GM19395 (cell line): ENCODE data around the gene ATG14.
"Not testable (repeated sequence)": the region's sequence is repeated elsewhere in the genome, so short reads cannot be mapped to it uniquely, and the experiment has no call there.

Experiments used
- ATAC-seq: cut with Tn5 transposase; IDR thresholded peaks from one replicate; pipeline ENCODE4 v1.9.1; 2021; ENCODE audit warnings: mild to moderate bottlenecking, moderate library complexity; ENCODE audit not compliant: unreplicated experiment

Gene ATG14

GRCh38 chr14:55388160-55388559, 23.5 kb downstream of the ATG14 start:
- ATAC-seq: no peak

- no peak for ATAC-seq
Measured at GRCh38 chr14:55387121-55387520, 24.5 kb downstream of the ATG14 start.

GRCh38 chr14:55386037-55386808, 25.4 kb downstream of the ATG14 start:
- no peak for ATAC-seq

- no peak for ATAC-seq
Measured at GRCh38 chr14:55384536-55384935, 27.1 kb downstream of the ATG14 start.

- no peak for ATAC-seq
Measured at GRCh38 chr14:55383541-55384140, 28.0 kb downstream of the ATG14 start.

- ATAC-seq: not testable (repeated sequence)
Measured at GRCh38 chr14:55383056-55383466, 28.6 kb downstream of the ATG14 start.

GRCh38 chr14:55382483-55382882, 29.1 kb downstream of the ATG14 start:
- ATAC-seq: no peak

GRCh38 chr14:55381561-55381960, 30.1 kb downstream of the ATG14 start:
- ATAC-seq: no peak

GRCh38 chr14:55381040-55381439, 30.6 kb downstream of the ATG14 start:
- no peak for ATAC-seq

GRCh38 chr14:55377236-55377635, 34.4 kb downstream of the ATG14 start:
- no peak for ATAC-seq

GRCh38 chr14:55374771-55375170, 36.9 kb downstream of the ATG14 start:
- ATAC-seq: no peak

GRCh38 chr14:55373784-55374705, 37.6 kb downstream of the ATG14 start:
- peak; percentile 43 for ATAC-seq

- ATAC-seq: no peak
Measured at GRCh38 chr14:55372825-55373224, 38.8 kb downstream of the ATG14 start.

- ATAC-seq: no peak
Measured at GRCh38 chr14:55372423-55372822, 39.2 kb downstream of the ATG14 start.

- ATAC-seq: no peak
Measured at GRCh38 chr14:55370883-55371455, 40.7 kb downstream of the ATG14 start.

GRCh38 chr14:55366271-55366670, 45.4 kb downstream of the ATG14 start:
- ATAC-seq: no peak

- no peak for ATAC-seq
Measured at GRCh38 chr14:55361190-55361589, 50.4 kb downstream of the ATG14 start.

GRCh38 chr14:55359307-55359706, 52.3 kb downstream of the ATG14 start:
- ATAC-seq: no peak

GRCh38 chr14:55356913-55357312, 54.7 kb downstream of the ATG14 start:
- no peak for ATAC-seq

- no peak for ATAC-seq
Measured at GRCh38 chr14:55355922-55356321, 55.7 kb downstream of the ATG14 start.

- ATAC-seq: peak; percentile 77
Measured at GRCh38 chr14:55354500-55354899, 57.1 kb downstream of the ATG14 start.
